Stimulated activated CD4-positive, alpha-beta T cell treated with anti-CD3 and anti-CD28 coated beads, TNF-alpha, amount 100 ng/mL, for 24 hours (primary cell): ENCODE measurements around the gene HEXB.
A peak's percentile ranks its signal among the peaks of the same experiment; 100 is the strongest.
"Not testable (repeated sequence)": the region's sequence is repeated elsewhere in the genome, so short reads cannot be mapped to it uniquely, and the experiment has no call there.

Source experiments
- DNase-seq, 3 experiments: peaks; one replicate each; pipeline ENCODE4 v3.0.0-alpha.2; 2020; ENCODE audit warnings: low read depth in 3 of 3

Gene HEXB

GRCh38 chr5:74738406-74738805 lies 53.4 kb downstream of the HEXB start:
- no peak for DNase-seq

GRCh38 chr5:74748742-74749141 lies 63.7 kb downstream of the HEXB start:
- not testable (repeated sequence) for DNase-seq

- DNase-seq: no peak
Measured at GRCh38 chr5:74761241-74761640, 76.2 kb downstream of the HEXB start.

GRCh38 chr5:74762599-74762998 lies 77.6 kb downstream of the HEXB start:
- DNase-seq: peak in 1 of 3 experiments; percentile 4

GRCh38 chr5:74763504-74763903 lies 78.5 kb downstream of the HEXB start:
- no peak for DNase-seq

GRCh38 chr5:74765201-74765600 lies 80.2 kb downstream of the HEXB start:
- DNase-seq: no peak

- no peak for DNase-seq
Measured at GRCh38 chr5:74765929-74766328, 80.9 kb downstream of the HEXB start.

GRCh38 chr5:74766418-74766848 lies 81.4 kb downstream of the HEXB start:
- peak in 1 of 3 experiments; percentile 5 for DNase-seq

GRCh38 chr5:74766849-74767578 lies 82.0 kb downstream of the HEXB start, which contains the start of the genes GFM2 and NSA2:
Gene GFM2 (minus strand): TSS chr5:74767117. CDS start chr5:74763742, 3,375 bp downstream.
Gene NSA2 (plus strand): TSS chr5:74767249. CDS start chr5:74767361, 112 bp downstream.
- DNase-seq: peak; percentile 88 to 91 (median 88)

- DNase-seq: peak in 2 of 3 experiments; percentile 5 to 10
Measured at GRCh38 chr5:74767579-74767913, 82.5 kb downstream of the HEXB start.
